Keratinocyte (primary cell): ENCODE measurements around the gene GPC1. TPM values are rescaled to one million over a fixed set of nuclear protein-coding genes. Genes with fewer than 3 reads are reported as not detected.

Experiments used
- DNase-seq: peaks from one replicate; pipeline ENCODE4 v3.0.0-alpha.2; 2011; ENCODE audit warnings: low read depth, missing footprints, low spot score
- FAIRE-seq: peaks from 2 replicates; lab custom pipeline; 2011; peaks lifted over from hg19 to GRCh38; lab: Jason Lieb, UNC
- H2AFZ ChIP-seq: 2 replicates; pipeline ENCODE4 v1.6.0; 2012; ENCODE audit warnings: low read length, control low read depth, inconsistent platforms; ENCODE audit not compliant: control insufficient read depth
- H3K27ac ChIP-seq: 2 replicates; pipeline ENCODE4 v1.5.1; 2011; ENCODE audit warnings: low read length; ENCODE audit not compliant: control insufficient read depth, insufficient read depth
- H3K27me3 ChIP-seq: 3 replicates; pipeline ENCODE4 v1.6.0; 2011; ENCODE audit warnings: low read length; ENCODE audit not compliant: control insufficient read depth, insufficient read depth; ENCODE audit errors: extremely low read depth
- H3K36me3 ChIP-seq, 2 experiments: 2 replicates in 1 of 2; 3 replicates in 1 of 2; pipeline ENCODE4 v1.5.1; 2011; ENCODE audit warnings: low read length in 2 of 2, mild to moderate bottlenecking in 1 of 2; ENCODE audit not compliant: control insufficient read depth in 2 of 2, insufficient read depth in 2 of 2; ENCODE audit errors: extremely low read depth in 1 of 2
- H3K4me1 ChIP-seq: 3 replicates; pipeline ENCODE4 v1.5.1; 2011; ENCODE audit warnings: low read length; ENCODE audit not compliant: control insufficient read depth, insufficient read depth; ENCODE audit errors: extremely low read depth
- H3K4me2 ChIP-seq: 3 replicates; pipeline ENCODE4 v1.6.0; 2011; ENCODE audit warnings: low read depth, low read length; ENCODE audit not compliant: control insufficient read depth, insufficient read depth; ENCODE audit errors: extremely low read depth
- H3K4me3 ChIP-seq, 3 experiments: fragments of 200-600 bp in 1 of 3; sonication (generic) in 1 of 3; 2 replicates in 2 of 3; 3 replicates in 1 of 3; pipeline ENCODE4 v1.5.1; 2011 to 2016; ENCODE audit warnings: low read length in 3 of 3, mild to moderate bottlenecking in 3 of 3, control low read depth in 2 of 3, inconsistent platforms in 1 of 3, low read depth in 1 of 3, mixed read lengths in 1 of 3, mixed run types in 1 of 3, moderate library complexity in 1 of 3; ENCODE audit not compliant: control insufficient read depth in 2 of 3, insufficient read depth in 2 of 3; ENCODE audit errors: extremely low read depth in 1 of 3
- H3K79me2 ChIP-seq: 2 replicates; pipeline ENCODE4 v1.6.0; 2012; ENCODE audit warnings: low read length; ENCODE audit not compliant: control insufficient read depth, insufficient read depth
- H3K9ac ChIP-seq: 3 replicates; pipeline ENCODE4 v1.6.0; 2011; ENCODE audit warnings: low read length; ENCODE audit not compliant: control insufficient read depth, insufficient read depth; ENCODE audit errors: extremely low read depth
- H3K9me1 ChIP-seq: 3 replicates; pipeline ENCODE4 v1.6.0; 2011; ENCODE audit warnings: low read length; ENCODE audit not compliant: control insufficient read depth, insufficient read depth; ENCODE audit errors: extremely low read depth
- H3K9me3 ChIP-seq: 2 replicates; pipeline ENCODE4 v1.5.1; 2012; ENCODE audit warnings: low read depth, low read length; ENCODE audit not compliant: control insufficient read depth
- H4K20me1 ChIP-seq: 3 replicates; pipeline ENCODE4 v1.6.0; 2011; ENCODE audit warnings: low read length; ENCODE audit not compliant: control insufficient read depth, insufficient read depth; ENCODE audit errors: extremely low read depth
- EZH2 ChIP-seq: IDR thresholded peaks from one replicate; pipeline ENCODE4 v1.6.1; 2012; ENCODE audit warnings: inconsistent platforms, mild to moderate bottlenecking, low read length, moderate library complexity
- dilution Hi-C: fragments of 300-500 bp; cut with MboI; formaldehyde crosslinking; loops from one replicate; pipeline ENCODE4 v1.7.0; 2020; ENCODE audit warnings: low sequenced_read_pairs; ENCODE audit not compliant: extremely low pct_ligation_motif_present
- polyA plus RNA-seq, 5 experiments: library from polyadenylated mRNA; depleted of rRNA in 3 of 5; stranded (reverse) in 3 of 5; stranded (forward) in 1 of 5; unstranded in 1 of 5; fragments of >200 nt; gene quantifications; 1 replicate in 1 of 5; 2 replicates in 3 of 5; 3 replicates in 1 of 5; pipeline versions ENCODE4 v1.2.1 to v1.2.3, GENCODE V29; 2011 to 2012; ENCODE audit warnings: missing spikeins in 2 of 5, low read depth in 1 of 5, low replicate concordance in 1 of 5
- TF ChIP-seq, protein P1 (sequence below), 3 experiments: IDR thresholded peaks in 1 of 3; conservative IDR thresholded peaks in 1 of 3; optimal IDR thresholded peaks in 1 of 3; 2 replicates in 2 of 3; 3 replicates in 1 of 3; pipeline versions ENCODE3 to v1.5.1; 2011; ENCODE audit warnings: low read length in 3 of 3, mild to moderate bottlenecking in 3 of 3, moderate library complexity in 2 of 3, control low read depth in 1 of 3, inconsistent platforms in 1 of 3; ENCODE audit not compliant: insufficient read depth in 2 of 3; ENCODE audit errors: extremely low read depth in 1 of 3

Gene GPC1
- polyA plus RNA-seq, 1 donor (not counting 4 experiments of a cell fraction or from before 2014, with no cell fraction given) = 46.6 TPM

DNA sequence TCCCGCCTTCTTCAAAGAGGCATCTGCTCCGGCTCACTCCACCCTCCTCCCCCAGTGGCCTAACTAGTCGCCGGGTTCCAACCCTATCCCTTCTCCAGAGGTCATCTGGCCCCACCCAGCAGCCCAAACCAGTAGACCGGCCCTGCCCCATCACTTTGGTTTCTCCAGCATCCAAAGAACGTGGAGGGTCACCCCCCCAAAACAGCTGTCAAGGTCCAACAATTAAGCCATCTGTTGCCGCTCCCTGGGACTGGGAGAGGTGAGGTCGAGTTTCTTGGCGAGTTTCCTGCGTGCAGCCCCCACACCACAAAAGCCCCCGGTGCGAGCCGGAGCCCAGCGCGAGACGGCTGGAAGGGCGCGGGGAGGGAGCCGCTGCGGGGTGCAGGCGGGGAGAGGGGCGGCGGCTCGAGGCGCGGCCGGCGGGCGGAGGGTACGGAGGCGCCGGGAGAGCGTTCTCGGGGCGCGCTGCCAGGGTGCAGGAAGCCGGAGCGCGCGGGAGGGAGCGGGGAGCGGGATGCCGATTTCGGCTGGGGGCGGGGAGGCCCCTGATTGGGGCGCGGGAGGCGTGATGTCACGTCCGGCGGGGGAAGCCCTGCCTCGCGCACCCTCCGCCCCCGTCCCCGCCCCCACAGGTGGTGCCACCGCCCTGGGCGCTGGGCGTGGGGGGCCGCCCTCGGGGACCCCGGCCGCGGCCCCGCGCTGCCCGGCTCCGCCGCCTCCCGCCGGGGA lies 571 bp upstream of the GPC1 start:
- Histone ChIP-seq H3K9me1 (no peaks in the 10 kb centered on the region), H3K27ac (peak overlapping the region; percentile 95)

DNA sequence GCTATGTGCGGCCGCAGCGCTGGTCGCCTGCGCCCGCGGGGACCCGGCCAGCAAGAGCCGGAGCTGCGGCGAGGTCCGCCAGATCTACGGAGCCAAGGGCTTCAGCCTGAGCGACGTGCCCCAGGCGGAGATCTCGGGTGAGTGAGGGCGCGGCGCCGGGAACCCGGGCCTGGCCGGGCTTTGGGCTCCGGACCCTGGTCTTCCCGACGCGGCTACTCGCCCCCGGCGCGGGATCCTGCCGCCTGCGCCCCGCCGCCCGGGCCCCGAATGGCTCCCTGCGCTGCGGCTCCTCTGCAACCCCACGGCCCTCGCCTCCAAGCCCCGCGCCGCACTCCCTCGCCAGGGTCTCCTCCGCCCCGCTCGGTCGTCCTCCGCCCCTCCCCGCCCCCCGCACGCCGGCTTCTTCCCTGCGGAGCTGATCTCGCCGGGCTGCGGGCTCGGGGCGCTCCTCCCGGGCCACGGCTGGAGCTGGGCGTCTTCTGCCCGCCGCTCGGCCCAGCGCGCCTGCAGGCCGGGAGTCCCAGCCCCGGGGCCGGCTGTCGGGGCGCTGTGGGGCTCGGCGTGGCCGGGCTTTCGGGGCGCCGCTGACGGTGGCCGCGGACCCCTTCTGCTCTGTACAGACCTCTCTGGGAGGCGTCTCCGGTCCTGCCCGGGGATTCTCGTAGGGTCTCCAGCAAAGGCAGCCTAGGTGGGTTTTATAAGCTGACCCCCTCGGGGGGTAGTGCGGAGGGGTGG lies 652 bp downstream of the GPC1 start:
- dilution Hi-C loops = no loop called here
- Histone ChIP-seq H3K27ac (peak overlapping the region; percentile 64), H3K27me3 (no peaks in the 10 kb centered on the region), H2AFZ (no peak overlapping the region), H3K79me2 (peaks cover 49% of the 10 kb centered on the region), H3K9me1 (no peaks in the 10 kb centered on the region), H3K9ac (peak overlapping the region; percentile 86), H3K9me3 (no peaks in the 10 kb centered on the region), H3K4me1 (peaks cover 40% of the 10 kb centered on the region), H4K20me1 (peaks cover 13% of the 10 kb centered on the region), H3K4me2 (peak overlapping the region; percentile 78), H3K36me3 (peaks cover 0 to 4% of the 10 kb centered on the region in 2 experiments), H3K4me3 (peak overlapping the region; percentile 64 to 81 (median 69))
- TF ChIP-seq, protein P1, sequence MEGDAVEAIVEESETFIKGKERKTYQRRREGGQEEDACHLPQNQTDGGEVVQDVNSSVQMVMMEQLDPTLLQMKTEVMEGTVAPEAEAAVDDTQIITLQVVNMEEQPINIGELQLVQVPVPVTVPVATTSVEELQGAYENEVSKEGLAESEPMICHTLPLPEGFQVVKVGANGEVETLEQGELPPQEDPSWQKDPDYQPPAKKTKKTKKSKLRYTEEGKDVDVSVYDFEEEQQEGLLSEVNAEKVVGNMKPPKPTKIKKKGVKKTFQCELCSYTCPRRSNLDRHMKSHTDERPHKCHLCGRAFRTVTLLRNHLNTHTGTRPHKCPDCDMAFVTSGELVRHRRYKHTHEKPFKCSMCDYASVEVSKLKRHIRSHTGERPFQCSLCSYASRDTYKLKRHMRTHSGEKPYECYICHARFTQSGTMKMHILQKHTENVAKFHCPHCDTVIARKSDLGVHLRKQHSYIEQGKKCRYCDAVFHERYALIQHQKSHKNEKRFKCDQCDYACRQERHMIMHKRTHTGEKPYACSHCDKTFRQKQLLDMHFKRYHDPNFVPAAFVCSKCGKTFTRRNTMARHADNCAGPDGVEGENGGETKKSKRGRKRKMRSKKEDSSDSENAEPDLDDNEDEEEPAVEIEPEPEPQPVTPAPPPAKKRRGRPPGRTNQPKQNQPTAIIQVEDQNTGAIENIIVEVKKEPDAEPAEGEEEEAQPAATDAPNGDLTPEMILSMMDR (optimal IDR thresholded peaks at IDR 0.05 in 1 of 3, IDR thresholded peaks at IDR 0.05 in 1 of 3, conservative IDR thresholded peaks at IDR 0.05 in 1 of 3; ENCODE audit: extremely low read depth in 1 of 3, insufficient read depth in 2 of 3, low read length in 3 of 3) = no peak
- no peak for TF ChIP-seq EZH2
- FAIRE-seq (no peak), DNase-seq (no peak)

More for the DNA sequence above, 571 bp upstream of the GPC1 start:
- H3K36me3 ChIP-seq = peaks cover 0 to 2% of the 10 kb centered on the region in 2 experiments
- H3K27me3 ChIP-seq = no peaks in the 10 kb centered on the region
- FAIRE-seq (no peak), DNase-seq (no peak)
- peaks cover 13% of the 10 kb centered on the region for H4K20me1 ChIP-seq
- peaks cover 34% of the 10 kb centered on the region for H3K4me1 ChIP-seq
- TF ChIP-seq, protein P1 (optimal IDR thresholded peaks at IDR 0.05 in 1 of 3, IDR thresholded peaks at IDR 0.05 in 1 of 3, conservative IDR thresholded peaks at IDR 0.05 in 1 of 3; ENCODE audit: extremely low read depth in 1 of 3, insufficient read depth in 2 of 3, low read length in 3 of 3) = no peak
- no peak for TF ChIP-seq EZH2
- H3K9ac ChIP-seq = peak overlapping the region; percentile 89
- peak overlapping the region; percentile 69 to 87 (median 83) for H3K4me3 ChIP-seq
- peak overlapping the region; percentile 91 for H3K4me2 ChIP-seq
- peaks cover 39% of the 10 kb centered on the region for H3K79me2 ChIP-seq
- dilution Hi-C loops = no loop called here
- H2AFZ ChIP-seq = no peak overlapping the region
- no peaks in the 10 kb centered on the region for H3K9me3 ChIP-seq
